Omental fat pad (tissue), 4 donors: ENCODE data around the gene SRP14. TPM values are rescaled to one million over a fixed set of nuclear protein-coding genes. Genes with fewer than 3 reads are reported as not detected.

Source experiments
- ATAC-seq: fragments of 150-250 bp; one replicate; pipeline ENCODE4 v1.9.1; 2016; ENCODE audit warnings: mild to moderate bottlenecking, moderate library complexity; ENCODE audit not compliant: low FRiP score
- DNase-seq: peaks from one replicate; pipeline ENCODE4 v3.0.0-alpha.2; 2019; ENCODE audit warnings: low spot score
- CTCF ChIP-seq, 3 donors: fragments of 450-650 bp; IDR thresholded peaks; one replicate each; pipeline ENCODE4 v1.5.1; 2016 to 2017; ENCODE audit warnings: antibody characterized with exemption in 3 of 3, mild to moderate bottlenecking in 3 of 3, moderate library complexity in 2 of 3
- total RNA-seq, 4 donors: library from RNA; depleted of rRNA; stranded (reverse); fragments of >200 nt; gene quantifications; one replicate each; pipeline ENCODE4 v1.1.0, GENCODE V29; 2016

The SRP14 gene
- total RNA-seq, 4 donors from 2014 or later, result 276 to 299 (median 286) TPM

GRCh38 chr15:40072216-40072990 lies 33.4 kb upstream of the SRP14 start:
- DNase-seq, result no peak
- no peak for ATAC-seq
- TF ChIP-seq CTCF (IDR thresholded peaks at IDR 0.05), result no peak

GRCh38 chr15:40070608-40071218 lies 31.7 kb upstream of the SRP14 start:
- DNase-seq (no peak), ATAC-seq (no peak)
- TF ChIP-seq CTCF (IDR thresholded peaks at IDR 0.05), result no peak

- no peak for ATAC-seq
- DNase-seq, result no peak
- no peak for TF ChIP-seq CTCF (IDR thresholded peaks at IDR 0.05)
Measured at GRCh38 chr15:40070166-40070557, 31.2 kb upstream of the SRP14 start.

- no peak for TF ChIP-seq CTCF (IDR thresholded peaks at IDR 0.05)
- ATAC-seq, result peak; percentile 61
- no peak for DNase-seq
Measured at GRCh38 chr15:40069178-40070165, 30.5 kb upstream of the SRP14 start.

GRCh38 chr15:40067921-40068624 lies 29.1 kb upstream of the SRP14 start:
- DNase-seq (no peak), ATAC-seq (no peak)

More at GRCh38 chr15:40067921-40068624, 29.1 kb upstream of the SRP14 start:
- TF ChIP-seq CTCF (IDR thresholded peaks at IDR 0.05), result no peak
